GM19025 (cell line): ENCODE measurements around the gene DHX40.
"Not testable (repeated sequence)": the region's sequence is repeated elsewhere in the genome, so short reads cannot be mapped to it uniquely, and the experiment has no call there.

Experiments
- ATAC-seq: cut with Tn5 transposase; IDR thresholded peaks from one replicate; pipeline ENCODE4 v1.9.1; 2021; ENCODE audit warnings: mild to moderate bottlenecking, low read depth, moderate library complexity; ENCODE audit not compliant: unreplicated experiment

Gene DHX40

DNA sequence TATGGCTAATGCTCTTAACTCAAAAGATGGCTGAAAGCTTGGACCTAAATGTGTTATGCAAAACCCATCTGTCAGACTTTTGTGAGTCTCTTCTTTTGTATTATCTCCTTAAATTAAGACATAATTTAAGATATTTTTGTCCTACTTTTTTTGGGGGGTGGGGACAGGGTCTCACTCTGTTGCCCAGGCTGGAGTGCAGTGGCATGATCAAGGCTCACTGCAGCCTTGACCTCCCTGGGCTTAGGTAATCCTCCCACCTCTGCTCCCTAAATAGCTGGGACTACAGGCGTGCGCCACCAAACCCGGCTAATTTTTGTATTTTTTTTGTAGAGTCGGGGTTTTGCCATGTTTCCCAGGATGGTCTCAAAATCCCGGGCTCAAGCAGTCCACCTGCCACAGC lies 61.3 kb downstream of the DHX40 start:
- ATAC-seq: no peak

DNA sequence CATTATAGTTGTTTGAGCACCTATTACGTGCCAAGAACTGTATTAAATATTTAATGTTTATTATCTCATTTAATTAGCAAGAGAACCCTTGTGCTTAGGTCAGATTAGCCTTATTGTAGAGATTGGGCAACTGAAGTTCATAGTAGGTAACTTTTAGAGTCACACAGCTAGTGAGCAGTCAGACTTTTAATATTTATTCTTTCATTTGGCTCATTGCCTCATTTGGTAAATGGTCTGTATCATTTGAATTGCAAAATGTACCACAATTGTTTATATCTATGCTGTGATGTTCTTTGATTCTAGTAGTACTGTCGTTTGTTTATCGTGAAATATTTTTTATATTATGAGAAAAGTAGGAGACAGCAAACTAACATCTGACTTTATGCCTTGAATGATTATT lies 61.9 kb downstream of the DHX40 start:
- no peak for ATAC-seq

DNA sequence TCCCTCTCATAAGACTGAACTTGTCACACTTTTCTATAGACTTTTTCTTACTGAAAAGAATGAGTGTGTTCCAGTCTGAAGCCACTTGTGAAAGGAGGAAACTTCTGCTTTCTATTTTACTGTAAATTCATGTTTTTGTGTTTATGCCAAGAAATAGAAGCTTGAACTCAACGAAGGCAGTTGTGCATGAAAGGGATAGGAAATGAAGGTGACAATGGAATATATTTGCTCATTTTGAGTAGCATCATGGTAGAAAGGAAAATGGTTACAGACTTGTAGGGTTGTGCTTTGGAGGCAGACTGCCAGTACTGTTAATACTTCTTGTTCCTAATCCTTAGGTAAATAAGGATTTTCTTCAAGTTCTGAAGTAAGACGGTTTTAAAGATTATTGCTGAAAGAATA lies 62.4 kb downstream of the DHX40 start:
- no peak for ATAC-seq

DNA sequence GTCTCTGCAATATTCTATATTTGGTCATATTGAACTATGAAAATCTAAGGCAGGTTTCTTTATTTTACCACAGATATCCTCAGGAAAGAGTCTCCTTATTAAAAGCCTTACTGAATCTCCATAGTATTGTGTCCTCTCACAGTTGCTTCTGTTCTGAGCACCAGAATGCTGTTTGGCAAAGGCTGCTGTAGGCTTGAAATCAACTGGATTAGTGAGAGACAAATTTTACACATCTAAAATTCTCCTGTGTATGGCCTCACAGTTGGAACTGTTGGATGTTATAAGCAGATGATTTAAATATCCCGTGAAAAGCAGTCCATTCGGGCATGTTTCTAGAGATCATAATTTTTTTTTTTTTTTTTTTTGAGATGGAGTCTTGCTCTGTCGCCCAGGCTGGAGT lies 63.8 kb downstream of the DHX40 start:
- ATAC-seq: no peak

DNA sequence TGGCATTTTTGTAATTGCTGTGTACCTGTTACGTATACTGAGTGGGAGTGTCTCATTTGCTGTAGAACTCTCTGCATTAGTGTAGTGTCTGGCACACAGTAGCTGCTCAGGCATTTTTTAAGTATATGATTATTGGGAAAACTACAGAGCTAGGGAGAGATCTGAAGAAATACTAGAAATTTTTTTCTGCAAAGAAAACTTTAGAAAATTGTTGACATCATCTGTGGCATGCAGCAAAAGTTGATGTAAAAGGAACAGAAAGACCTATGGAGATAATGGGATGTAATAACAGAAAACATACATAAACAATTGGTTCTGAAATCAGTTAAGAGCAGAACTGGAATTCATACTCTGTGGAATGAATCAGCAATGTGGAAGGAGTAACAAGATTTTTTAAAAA lies 65.9 kb downstream of the DHX40 start:
- no peak for ATAC-seq

DNA sequence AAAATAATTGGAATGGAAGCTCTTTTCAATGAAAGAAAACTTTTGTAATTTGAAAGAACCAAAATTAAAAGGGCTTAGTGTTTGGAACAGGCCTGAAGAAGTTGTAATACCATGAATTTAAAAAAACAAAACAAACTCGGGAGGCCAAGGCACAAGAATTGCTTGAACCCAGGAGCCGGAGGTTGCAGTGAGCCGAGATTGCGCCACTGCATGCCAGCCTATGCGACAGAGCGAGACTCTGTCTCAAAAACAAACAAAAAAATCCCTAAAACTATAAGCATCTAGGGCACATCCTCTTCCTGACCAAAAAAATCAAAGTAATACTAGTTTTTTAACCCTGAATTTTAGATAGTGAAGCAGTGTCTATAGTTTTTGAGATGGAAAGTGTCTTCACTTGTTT lies 67.0 kb downstream of the DHX40 start:
- no peak for ATAC-seq

DNA sequence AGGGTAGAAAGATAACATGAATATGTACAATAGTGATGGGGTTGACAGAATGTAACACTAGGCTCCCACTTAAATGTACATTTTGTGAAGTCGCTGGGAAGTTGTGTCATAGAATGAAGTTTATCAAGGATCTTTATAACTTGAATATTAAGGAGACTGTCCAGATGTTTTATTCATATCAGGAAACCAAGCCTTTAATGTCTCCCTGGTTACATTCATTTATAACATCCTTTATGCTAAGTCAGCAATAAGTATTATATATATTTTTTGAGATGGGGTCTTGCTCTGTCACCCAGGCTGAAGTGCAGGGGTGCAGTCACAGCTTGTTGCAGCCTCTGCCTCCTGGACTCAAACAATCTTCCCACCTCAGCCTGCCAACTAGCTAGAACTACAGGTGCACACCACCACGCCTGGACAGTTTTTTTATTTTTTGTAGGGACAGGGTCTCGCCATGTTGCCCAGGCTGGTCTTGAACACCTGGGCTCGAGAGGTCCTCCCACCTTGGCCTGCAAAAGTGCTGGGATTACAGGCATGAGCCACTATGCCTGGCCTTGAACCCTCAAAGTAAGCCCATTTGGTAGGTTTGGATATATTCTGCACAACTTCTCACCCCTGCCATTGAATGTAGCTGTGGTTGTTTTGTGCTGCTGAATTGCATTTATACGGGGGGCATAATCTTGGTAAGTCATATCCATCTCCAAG lies 68.4 kb downstream of the DHX40 start:
- ATAC-seq: no peak

DNA sequence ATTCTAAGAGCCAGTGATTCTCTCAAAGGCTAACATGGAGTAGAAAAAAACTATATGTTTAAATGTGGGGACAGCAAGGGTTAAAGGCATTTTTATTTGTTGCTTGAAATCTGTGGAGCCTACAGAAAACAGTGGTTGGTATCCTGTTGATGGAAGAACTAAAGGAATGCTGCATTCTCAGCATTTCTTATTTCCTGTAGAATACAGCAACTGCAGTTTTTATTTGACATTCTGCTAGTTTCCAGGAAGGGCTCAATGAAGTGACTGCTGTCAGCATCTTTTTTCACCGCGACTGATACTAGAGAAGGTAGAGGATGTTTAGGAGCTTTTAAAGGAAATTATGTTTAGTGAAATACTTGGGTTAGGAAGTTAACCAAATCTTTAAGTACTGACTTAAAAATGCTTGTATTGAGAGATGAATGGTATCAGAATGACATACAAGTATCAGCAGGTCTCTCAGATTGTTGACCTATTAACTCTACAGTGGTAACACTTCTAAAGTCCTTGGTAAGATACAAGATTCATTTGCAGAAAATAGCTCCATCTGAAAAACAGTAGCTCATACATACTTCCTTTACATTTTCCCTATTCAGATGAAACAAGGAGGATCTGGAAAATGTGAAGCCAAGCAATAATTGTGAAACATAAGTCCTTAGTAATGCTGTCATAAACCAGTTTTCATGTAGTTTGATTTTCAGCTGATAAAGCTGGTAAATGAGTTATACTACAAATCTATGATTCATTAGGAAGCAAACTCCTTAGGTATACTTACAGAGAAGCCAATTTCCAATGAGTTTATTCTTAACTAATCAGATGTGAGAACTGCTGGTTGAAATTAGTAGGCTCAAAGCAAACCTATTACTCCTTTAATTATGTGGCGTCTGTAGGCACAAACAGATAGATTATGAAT lies 69.5 kb downstream of the DHX40 start:
- no peak for ATAC-seq

DNA sequence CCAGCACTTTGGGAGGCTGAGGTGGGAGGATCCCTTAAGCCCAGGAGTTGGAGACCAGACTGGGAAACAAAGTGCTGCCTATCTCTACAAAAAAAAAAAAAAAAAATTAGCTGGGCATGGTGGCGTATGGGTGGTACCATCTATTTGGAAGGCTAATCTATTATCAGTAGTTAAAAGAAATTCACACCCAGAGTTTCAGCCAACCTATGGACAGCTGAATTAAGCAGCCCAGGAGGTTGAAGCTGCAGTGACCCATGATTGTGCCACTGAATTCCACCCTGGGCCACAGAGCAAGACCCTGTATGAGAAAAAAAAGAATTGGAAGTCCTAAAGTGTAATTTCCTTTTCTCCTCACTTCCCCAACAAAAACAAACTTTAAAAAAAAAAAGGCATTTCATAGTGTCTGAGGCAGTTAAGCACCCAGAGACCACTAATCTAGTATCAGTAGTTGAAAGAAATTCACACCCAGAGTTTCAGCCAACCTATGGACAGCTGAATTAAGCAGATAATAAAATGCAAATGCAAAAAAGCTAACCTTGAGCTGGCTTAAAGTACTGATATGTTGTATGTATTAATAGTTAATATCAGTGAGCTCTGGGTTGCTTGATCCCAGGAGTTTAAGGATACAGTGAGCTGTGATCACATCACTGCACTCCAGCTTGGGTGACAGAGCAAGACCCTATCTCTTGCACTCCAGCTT lies 72.4 kb downstream of the DHX40 start:
- no peak for ATAC-seq

DNA sequence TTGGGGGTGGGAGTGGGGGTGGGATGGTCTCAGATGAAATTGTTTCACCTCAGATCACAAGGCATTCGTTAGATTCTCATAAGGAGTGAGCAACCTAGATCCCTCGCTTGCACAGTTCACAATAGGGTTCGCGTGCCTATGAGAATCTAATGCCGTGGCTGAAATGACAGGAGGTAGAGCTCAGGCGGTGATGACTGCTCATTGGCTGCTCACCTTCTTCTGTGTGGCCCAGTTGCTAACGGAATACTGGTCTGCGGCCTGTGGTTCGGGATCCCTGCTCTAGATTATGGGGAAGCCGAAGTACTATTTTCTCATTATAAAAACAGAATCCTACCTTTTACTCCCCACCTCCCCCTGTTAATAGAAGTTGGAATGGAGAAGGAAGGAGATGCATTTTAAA lies 73.1 kb downstream of the DHX40 start:
- no peak for ATAC-seq

DNA sequence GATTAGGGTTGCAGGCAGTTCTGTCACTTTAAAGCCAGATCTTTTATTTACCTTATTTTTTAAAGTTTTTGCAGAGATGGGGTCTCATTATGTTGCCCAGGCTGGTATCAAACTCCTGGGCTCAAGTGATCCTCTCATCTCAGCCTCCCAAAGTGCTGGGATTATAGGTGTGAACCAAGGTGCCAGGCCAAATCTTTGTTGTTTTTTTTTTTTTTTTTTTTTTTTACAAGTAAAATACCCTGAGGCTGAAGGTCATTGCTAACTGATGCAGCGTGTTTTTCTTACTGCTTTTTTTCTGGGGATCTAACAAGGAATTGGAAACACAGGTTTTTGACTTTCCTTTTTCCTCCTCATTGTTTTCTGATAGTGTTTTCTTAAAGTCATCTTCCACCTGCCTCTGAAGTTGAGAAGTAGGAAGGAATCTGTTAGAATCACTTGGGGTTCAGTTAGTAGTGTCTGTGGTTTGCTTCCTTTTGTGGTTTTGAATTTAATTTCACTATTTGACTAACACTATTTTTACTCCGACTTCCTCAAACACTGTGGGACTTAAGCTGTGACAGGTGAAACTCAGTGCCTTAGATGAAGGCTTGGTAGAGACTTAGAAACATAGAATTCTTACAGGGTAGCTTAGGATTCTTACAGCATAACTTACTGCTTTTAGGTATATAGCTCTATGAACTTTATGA lies 76.5 kb downstream of the DHX40 start:
- ATAC-seq: peak; percentile 81

DNA sequence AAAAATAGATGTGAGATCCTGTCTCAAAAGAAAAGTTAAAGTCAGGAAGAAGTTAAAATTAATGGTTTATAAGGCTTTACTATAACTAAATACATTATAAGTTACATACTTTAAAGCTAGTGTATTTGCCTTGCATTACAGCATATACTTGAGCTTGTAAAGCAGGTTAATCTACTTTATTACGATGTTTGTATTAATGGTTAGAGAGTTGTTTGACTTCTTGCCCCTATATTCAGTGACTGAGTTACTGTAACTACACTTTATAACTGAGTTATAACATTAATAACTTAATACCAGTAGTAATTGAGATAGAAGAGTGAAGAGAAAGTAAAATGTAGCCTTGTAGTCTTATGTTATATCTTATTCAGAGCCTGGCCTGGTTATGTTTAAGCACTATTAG lies 77.2 kb downstream of the DHX40 start:
- ATAC-seq: no peak

DNA sequence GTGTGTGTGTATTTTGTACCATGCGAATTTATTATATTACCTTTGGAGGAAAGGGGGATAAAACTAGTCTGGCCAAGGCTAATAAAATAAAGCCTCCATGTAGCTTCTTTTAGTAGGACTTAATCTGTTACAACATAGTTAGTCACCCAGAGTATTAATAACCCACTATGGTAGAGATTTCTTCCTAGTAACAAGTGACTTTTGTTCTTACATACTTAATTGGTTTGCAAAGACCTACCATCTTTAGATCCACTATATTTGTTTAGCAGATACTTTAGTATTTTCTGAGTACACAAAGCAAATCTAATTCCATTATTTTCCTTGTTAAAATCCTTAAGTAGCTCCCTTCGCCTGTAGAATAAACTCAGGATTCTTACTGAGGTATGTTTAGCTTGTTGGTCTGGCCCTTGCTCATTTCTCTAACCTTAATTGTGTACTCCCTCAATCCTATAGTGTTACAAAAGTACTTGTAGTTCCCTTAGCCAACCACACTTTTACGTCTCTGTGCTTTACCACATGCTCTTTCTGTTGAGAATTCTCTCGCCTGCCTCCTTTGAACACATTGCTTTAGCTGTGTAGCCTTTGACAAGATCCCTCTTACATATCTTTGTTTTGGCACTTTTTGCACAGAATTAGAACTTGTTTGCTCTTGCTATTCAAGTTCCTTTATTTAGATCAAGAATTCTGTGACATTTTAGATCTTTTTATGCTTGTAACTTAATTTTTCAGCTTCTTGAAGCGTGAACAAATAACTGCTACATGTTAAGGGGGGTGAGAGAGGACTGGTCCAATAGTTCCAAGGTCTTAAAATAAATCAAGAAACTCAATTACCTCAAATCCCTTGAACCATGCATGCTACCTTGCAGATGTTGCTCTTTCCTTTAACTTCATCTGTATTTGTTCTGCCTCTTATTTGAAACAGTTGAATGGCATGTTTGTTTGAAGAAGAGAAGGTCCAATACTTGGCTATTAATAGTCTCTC lies 78.0 kb downstream of the DHX40 start:
- no peak for ATAC-seq

DNA sequence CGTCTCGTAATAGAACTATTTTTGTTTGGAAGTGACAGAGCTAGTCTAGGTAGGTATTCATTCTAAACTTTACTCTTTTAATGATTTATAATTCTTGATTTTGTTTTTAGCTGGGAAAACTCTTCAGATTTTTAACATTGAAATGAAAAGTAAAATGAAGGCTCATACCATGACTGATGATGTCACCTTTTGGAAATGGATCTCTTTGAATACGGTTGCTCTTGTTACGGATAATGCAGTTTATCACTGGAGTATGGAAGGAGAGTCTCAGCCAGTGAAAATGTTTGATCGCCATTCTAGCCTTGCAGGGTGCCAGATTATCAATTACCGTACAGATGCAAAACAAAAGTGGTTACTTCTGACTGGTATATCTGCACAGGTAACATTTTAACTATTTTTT lies 81.9 kb downstream of the DHX40 start:
- ATAC-seq: no peak

DNA sequence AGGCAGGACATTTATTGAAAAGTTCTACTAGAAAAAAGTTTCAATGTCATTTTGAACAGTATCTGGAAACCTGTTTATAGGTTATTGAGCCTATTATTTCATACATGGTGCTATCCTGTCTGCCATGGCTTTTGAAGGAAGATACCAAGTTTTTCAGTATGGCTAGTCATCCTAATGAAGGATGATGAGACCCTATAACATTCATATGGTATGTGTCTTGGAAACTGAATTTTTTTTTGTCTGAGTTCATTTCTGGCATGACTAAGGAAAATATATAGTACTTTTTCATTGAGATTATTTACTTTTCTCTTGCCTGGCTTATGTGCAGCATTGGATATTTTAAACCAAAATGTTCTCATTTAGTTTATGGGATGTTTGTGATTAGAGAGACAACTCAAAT lies 84.5 kb downstream of the DHX40 start:
- no peak for ATAC-seq

DNA sequence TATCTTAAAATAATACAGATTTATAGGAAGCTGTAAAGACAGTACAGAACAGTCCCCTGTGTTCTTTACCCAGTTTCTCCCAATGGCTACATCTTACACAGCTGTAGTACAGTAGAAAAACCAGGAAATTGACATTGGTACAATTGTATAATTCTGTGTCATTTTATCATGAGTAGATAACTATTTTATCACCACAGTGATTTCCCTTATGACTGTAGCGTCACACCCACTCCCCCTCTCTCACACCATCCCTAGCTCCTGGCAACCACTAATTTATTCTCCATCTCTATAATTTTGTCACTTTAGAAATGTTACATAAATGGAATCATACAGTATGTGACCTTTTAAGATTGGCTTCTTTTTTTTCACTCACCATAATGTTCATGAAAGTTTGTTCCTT lies 85.2 kb downstream of the DHX40 start:
- no peak for ATAC-seq

DNA sequence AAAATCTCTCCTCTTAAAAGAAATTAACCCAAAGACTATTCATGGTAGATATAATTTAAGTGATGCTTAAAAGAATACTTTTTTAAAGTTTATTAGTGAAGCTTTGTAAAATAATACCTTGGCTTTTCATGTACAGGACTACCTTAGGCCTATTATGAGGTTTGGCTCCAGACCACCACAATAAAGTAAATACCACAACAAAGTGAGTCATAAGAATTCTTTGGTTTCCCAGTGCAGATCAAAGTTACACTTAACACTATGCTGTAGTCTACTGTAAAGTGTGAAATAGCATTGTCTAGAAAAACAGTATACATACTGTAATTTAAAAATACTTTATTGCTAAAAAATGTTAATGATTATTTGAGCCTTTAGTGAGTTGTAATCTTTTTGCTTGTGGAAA lies 85.9 kb downstream of the DHX40 start:
- ATAC-seq: no peak

DNA sequence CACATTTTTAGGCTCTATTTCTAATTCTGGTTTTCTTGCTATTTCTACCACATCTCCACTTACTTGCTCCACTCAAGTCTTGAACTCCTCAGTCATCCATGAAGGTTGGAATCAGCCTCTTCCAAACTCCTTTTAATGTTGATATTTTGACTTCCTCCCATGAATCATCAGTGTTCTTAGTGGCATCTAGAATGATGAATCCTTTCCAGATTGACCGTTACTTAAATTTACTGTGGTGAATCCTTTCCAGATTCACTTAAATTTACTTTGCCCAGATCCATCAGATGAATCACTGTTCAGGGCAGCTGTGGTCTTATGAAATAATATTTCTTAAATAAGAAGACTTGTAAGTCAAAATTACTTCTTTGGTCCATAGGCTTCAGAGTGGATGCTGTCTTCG lies 86.7 kb downstream of the DHX40 start:
- ATAC-seq: no peak

DNA sequence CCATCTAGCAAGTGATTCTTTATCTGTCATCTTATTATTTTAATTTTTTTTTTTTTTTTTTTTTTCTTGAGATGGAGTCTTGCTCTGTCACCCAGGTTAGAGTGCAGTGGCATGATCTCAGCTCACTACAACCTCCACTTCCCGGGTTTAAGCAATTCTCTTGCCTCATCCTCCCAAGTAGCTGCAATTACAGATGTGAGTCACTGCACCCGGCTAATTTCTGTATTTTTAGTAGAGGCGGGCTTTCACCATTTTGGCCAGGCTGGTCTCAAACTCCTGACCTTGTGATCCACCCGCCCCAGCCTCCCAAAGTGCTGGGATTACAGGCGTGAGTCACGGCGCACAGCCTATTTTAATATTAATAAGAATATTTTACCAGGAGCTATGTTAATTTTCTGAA lies 91.2 kb downstream of the DHX40 start:
- not testable (repeated sequence) for ATAC-seq
